ENCODE measurements around the gene SND1.

GRCh38 chr7:127927348-127927696 lies 275.3 kb downstream of the SND1 start:
- TF ChIP-seq CTCF (IDR thresholded peaks at IDR 0.05) (no peak), POLR2A (IDR thresholded peaks at IDR 0.05) (no peak)

Measured in breast epithelium (tissue), 3 donors.